Testis (tissue), 2 donors: ENCODE measurements around the gene VKORC1.

Experiments
- POLR2A ChIP-seq: fragments of 450-650 bp; IDR thresholded peaks from one replicate; pipeline ENCODE4 v1.6.1; 2017; ENCODE audit warnings: antibody characterized with exemption, mild to moderate bottlenecking, moderate library complexity
- TF ChIP-seq, protein P1 (sequence below), 3 experiments: fragments of 450-650 bp in 2 of 3; fragments of 200-600 bp in 1 of 3; sonication (generic) in 1 of 3; IDR thresholded peaks; one replicate each; pipeline ENCODE4 v1.5.1; 2016 to 2019; ENCODE audit warnings: antibody characterized with exemption in 3 of 3, mild to moderate bottlenecking in 2 of 3, moderate library complexity in 1 of 3

DNA sequence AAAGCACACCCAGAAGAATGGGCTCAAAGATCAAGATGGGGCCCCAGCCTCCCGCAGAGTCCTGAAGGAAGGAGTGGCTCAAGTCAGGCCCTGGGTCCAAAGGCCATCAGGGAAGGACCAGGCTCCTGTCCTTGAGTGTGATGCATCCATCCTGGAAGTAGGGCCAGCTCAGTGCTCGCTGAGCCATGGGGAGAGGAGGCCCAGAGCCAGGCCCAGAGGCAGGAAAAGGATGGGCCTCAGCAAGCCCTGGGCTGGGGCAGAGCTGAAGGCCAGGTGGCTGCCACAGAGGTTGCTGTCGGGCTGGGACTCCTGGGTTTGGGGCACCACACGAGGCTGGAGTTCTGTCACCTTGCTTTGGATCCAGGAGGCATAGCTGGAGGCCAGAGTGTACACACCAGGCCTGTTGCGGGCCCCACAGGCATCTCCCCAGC, 37.3 kb upstream of the VKORC1 start:
- TF ChIP-seq, protein P1, sequence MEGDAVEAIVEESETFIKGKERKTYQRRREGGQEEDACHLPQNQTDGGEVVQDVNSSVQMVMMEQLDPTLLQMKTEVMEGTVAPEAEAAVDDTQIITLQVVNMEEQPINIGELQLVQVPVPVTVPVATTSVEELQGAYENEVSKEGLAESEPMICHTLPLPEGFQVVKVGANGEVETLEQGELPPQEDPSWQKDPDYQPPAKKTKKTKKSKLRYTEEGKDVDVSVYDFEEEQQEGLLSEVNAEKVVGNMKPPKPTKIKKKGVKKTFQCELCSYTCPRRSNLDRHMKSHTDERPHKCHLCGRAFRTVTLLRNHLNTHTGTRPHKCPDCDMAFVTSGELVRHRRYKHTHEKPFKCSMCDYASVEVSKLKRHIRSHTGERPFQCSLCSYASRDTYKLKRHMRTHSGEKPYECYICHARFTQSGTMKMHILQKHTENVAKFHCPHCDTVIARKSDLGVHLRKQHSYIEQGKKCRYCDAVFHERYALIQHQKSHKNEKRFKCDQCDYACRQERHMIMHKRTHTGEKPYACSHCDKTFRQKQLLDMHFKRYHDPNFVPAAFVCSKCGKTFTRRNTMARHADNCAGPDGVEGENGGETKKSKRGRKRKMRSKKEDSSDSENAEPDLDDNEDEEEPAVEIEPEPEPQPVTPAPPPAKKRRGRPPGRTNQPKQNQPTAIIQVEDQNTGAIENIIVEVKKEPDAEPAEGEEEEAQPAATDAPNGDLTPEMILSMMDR (IDR thresholded peaks at IDR 0.05), result no peak
- TF ChIP-seq POLR2A, result no peak
